ENCODE measurements around the gene LEPR.

LEPR gene

GRCh38 chr1:65387821-65388220 is 32.6 kb upstream of the LEPR start:
- DNase-seq (ENCODE audit: low read depth), result peak; percentile 5
- no peak overlapping the region for H3K4me3 ChIP-seq (ENCODE audit: control insufficient read depth, low read depth, low read length)
- no peak for TF ChIP-seq CTCF (conservative IDR thresholded peaks at IDR 0.05; ENCODE audit: control insufficient read depth, insufficient read depth, low read depth, low read length)

- DNase-seq (ENCODE audit: low read depth), result peak; percentile 18
- H3K4me3 ChIP-seq (ENCODE audit: control insufficient read depth, low read depth, low read length), result no peak overlapping the region
- no peak for TF ChIP-seq CTCF (conservative IDR thresholded peaks at IDR 0.05; ENCODE audit: control insufficient read depth, insufficient read depth, low read depth, low read length)
These were observed 31.4 kb upstream of the LEPR start for GRCh38 chr1:65388908-65389695.

GRCh38 chr1:65392497-65392896 is 28.0 kb upstream of the LEPR start:
- H3K4me3 ChIP-seq (ENCODE audit: control insufficient read depth, low read depth, low read length), result no peak overlapping the region
- no peak for DNase-seq (ENCODE audit: low read depth)
- TF ChIP-seq CTCF (conservative IDR thresholded peaks at IDR 0.05; ENCODE audit: control insufficient read depth, insufficient read depth, low read depth, low read length), result no peak

GRCh38 chr1:65393347-65393746 is 27.1 kb upstream of the LEPR start:
- TF ChIP-seq CTCF (conservative IDR thresholded peaks at IDR 0.05; ENCODE audit: control insufficient read depth, insufficient read depth, low read depth, low read length), result no peak
- peak; percentile 66 for DNase-seq (ENCODE audit: low read depth)
- H3K4me3 ChIP-seq (ENCODE audit: control insufficient read depth, low read depth, low read length), result no peak overlapping the region

- H3K4me3 ChIP-seq (ENCODE audit: control insufficient read depth, low read depth, low read length), result no peak overlapping the region
- DNase-seq (ENCODE audit: low read depth), result no peak
- no peak for TF ChIP-seq CTCF (conservative IDR thresholded peaks at IDR 0.05; ENCODE audit: control insufficient read depth, insufficient read depth, low read depth, low read length)
These were observed 26.5 kb upstream of the LEPR start for GRCh38 chr1:65393928-65394327.

- DNase-seq (ENCODE audit: low read depth), result peak; percentile 77
These were observed 24.4 kb upstream of the LEPR start for GRCh38 chr1:65395887-65396612.

More at GRCh38 chr1:65395887-65396612, 24.4 kb upstream of the LEPR start:
- H3K4me3 ChIP-seq (ENCODE audit: control insufficient read depth, low read depth, low read length), result no peak overlapping the region
- no peak for TF ChIP-seq CTCF (conservative IDR thresholded peaks at IDR 0.05; ENCODE audit: control insufficient read depth, insufficient read depth, low read depth, low read length)

Measured in fibroblast of mammary gland (primary cell).